TTC549 (cell line): ENCODE measurements around the gene APC2.
"Not testable (repeated sequence)": the region's sequence is repeated elsewhere in the genome, so short reads cannot be mapped to it uniquely, and the experiment has no call there.

Experiments
- FAIRE-seq: peaks from 2 replicates; lab custom pipeline; 2012; peaks lifted over from hg19 to GRCh38; lab: Jason Lieb, UNC

Gene APC2

DNA sequence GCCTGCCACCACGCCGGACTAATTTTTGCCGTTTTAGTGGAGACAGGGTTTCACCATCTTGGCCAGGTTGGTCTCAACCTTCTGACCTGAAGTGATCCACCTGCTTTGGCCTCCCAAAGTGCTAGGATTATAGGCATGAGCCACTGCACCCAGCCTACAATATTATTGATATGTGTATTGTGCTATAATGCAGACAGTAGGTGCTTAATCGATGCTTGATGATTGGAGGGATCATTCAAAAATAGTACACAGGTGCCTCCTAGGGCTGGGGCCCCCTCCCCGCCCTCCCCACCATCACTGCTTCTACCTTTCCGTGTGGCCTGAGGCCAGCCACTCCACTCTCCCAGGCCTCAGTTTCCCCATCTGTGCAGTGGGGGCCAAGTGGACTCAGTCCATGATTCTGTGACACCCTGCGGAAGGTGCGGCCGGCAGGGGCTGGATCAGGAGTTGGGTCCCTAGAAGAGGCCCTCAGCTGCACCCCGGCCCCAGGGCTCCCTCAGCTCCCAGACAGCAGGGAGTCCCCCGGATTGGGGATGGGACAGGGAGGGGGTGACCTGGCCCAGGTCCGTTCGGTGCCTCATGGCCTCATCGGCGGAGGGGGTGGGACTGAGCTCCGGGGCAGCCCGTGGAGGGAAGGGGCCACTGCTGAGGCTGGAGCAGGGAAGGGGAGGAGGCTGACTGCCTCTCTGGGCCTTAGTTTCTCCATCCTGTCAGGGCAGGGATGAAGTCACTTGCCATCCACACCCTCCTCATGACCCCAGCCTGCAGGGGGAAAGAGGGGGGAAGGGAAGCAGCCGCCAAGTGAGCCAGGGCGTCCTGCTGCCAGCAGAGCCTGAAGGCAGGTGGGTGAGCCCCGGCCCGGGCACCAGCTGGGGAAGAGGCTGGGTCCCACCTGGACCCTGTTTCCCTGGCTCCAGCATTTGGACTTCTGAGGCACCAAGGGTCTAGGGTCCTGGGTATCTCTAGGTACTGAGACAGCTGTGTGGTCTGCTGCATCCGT lies 61.7 kb downstream of the APC2 start:
- no peak for FAIRE-seq

DNA sequence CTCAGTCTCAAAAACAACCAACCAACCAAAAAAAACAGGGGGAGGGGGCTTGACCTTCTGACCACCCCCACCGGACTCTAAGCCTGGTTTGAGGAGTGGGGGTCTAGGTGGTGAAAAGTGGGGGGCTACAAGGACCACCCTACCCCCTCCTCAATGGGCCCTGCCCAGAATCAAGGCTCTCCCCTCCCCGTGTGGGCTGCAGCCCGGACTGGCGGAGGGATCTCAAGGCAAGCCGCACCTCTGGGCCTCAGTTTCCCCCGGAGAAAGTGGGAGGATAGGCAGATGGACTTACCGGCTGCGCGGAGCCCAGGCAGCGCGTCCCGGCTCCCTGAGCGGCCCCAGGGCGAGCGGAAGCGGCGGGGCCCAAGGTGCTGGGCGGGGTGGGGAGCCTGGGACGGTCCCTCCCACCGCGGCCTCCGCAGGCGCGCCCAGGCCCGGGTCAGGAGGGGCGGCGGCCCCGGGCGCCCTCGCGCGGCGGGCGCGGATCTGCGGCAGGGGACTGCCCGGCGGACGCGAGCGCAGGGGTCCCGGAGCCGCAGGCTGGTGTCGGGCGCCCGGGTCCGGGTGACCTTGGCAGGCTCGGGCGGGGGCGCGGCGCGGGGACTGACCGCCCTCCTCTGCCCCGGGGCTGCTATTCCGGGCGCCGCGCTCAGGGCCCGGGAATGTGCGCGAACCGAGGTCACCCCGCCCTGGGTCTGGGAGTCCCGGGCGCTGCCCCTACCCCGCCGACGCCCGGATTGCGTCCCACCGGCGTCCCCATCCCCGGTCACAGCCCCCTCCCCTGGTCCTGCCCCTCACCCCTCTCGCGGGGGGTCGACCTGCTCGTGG lies 63.0 kb downstream of the APC2 start, which contains the start of gene ADAMTSL5:
Gene ADAMTSL5, minus strand, starts transcription at position 349 of the 828 bp plus-strand sequence. CDS start 2,076 bp downstream, outside the sequence.
- no peak for FAIRE-seq

DNA sequence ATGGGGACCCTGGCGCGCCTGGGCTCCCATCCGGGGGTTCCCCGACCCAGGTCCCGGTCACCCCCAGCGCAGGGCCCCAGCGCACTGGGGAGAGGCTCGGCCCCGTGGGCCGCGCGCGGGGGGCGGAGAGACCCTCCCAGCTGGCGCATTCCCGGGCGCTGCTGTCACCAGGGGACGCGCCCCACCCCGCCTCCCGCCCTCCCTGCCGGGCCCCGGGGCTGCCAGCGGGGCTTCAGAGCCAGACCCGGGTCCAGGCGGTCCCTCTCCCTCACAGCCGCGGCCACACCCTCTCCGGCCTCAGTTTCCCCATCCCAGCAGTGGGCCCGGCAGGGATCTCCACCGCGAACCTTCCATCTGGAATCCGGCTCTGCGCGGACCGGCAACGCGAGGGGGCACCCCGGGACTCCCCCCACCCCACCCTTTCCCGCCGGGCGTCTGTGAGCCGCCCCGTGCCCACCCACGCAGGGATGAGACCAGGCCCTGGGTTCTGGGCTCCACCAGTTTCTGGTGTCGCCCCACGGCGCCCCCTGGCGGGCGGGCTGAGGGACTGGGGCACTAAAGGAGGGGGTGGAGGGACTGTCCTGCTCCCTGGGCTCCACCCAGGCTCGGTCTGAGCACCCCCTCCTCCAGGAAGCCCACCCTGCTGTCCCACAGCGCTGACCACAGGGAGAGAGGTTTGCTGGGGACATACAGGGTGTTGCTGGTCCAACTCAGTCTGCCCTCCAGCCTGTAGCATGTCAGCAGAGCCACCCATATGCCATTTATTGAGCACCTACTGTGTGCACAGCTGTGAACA lies 63.8 kb downstream of the APC2 start:
- FAIRE-seq = no peak

DNA sequence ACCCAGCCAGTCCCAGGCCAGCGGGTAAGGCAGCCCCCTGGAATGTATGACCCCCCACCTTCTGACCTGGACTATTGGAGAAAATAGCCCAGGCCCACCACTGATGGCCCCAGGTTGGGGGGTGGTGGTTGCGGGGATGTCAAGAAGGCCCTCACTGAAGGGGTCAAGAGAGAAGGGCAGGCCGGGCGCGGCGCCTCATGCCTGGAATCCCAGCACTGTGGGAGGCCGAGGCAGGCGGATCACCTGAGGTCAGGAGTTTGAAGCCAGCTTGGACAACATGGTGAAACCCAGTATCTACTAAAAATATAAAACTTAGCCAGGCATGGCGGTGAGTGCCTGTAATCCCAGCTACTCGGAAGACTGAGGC lies 64.4 kb downstream of the APC2 start:
- FAIRE-seq = no peak

DNA sequence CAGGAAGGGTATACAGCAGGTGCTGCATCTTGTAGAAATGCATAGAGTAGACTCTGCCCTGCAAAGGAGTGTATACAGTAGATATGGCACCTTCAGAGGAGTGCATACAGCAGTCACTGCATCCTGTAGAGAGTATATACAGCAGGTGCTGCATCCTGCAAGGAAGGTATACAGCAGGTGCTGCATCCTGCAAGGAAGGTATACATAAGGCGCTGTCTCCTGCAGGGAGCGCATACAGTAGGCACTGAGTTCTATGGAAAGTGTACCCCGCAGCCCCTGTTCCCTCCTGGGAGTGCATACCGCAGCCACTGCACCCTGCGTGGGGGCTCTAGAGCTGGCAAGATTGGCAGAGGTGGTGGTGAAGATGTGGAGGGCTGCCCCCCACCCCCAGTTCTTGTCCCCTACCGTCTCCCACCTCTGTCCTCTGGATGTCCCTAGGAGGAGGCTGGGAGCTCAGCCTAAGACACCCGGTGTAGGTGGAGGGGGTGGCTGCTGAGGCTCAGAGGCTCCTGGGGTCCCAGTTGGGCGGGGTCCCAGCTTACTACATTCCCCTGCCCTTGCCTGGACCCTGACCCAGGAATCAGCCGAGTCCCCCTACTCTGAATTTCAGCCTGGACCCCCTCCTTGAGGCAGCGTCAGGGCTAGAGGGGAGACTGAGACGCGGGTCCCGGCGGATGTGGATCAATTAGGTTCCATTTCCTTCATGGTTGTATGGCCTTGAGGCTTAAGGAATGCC lies 65.2 kb downstream of the APC2 start:
- FAIRE-seq = no peak

DNA sequence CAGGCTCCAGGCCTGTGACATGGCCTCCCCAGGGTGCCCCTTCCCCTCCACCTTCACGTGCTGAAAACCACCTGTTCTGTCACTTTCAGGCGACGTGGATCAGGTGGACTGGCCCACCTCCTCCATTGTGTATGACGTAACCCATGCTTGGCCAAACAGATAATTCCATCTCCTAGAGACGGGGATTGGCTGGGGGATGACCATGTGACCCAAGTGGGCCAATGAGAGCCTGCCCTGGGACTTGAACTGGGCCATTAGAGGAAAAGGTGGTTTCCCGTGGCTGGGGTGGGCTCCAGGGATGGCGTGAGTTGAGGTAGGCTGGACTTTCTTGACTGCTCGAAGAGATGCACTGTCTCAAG lies 66.5 kb downstream of the APC2 start:
- no peak for FAIRE-seq

DNA sequence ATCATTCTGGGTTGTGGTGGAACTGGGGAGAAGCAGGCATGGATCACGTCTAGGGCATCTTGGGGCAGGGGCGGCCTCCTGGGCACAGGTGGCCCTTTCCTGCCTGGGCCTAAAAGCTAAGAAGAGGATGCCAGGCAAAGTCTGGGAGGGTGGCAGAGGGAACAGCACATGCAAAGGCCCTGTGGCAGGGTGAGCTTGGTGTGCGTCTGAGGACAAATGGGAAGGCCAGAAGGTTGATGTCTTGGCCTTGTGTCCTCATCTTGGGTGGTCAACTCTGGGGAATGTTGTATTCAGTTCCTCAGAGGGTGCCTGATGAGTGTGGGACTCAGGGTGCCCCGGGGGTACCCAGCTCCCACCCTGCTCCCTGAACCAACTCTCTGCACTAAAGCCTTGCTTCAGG lies 68.5 kb downstream of the APC2 start:
- no peak for FAIRE-seq

DNA sequence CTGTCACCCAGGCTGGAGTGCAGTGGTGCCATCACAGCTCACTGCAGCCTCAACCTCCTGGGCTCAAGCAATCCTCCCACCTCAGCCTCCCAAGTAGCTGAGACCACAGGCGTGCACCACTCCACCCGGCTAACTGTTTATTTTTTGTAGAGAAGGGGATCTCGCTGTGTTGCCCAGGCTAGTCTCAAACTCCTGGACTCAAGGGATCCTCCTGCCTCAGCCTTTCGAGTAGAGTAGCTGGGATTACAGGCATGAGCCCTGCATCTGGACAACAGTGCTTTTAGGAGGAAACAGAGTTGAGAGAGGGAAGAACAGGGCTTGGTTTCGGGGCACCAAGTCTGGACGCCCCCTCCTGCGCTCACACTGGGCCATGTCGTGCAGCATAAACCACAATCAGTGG lies 69.9 kb downstream of the APC2 start:
- not testable (repeated sequence) for FAIRE-seq

DNA sequence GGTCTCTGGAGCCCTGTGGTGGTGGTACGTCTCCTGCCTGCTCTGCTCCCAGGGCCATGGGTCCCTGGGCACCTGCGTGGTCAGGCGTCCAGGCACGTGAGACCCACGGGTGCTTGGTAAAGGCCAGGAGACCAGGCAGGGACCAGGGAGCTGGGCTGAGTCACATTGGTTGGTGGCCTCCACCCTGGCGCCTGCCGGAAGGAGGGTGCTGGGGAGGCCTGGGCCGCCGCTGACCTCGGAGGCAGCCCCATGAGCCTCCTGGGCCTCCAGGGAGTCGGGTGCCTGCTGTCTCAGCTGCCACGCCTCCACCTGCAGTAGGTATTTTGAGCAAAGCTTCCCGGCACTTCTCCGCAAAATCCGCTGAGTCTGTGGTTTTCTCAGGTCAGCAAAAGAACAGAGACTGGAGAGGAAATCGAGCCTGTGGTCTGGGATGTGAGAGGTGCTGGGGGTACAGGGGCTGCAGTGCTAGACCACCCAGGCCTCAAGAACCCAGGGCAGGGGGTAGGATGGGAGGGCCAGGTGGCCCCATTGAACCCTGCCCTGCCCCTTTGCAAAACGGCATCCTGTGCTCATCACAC lies 70.4 kb downstream of the APC2 start:
- FAIRE-seq = no peak

DNA sequence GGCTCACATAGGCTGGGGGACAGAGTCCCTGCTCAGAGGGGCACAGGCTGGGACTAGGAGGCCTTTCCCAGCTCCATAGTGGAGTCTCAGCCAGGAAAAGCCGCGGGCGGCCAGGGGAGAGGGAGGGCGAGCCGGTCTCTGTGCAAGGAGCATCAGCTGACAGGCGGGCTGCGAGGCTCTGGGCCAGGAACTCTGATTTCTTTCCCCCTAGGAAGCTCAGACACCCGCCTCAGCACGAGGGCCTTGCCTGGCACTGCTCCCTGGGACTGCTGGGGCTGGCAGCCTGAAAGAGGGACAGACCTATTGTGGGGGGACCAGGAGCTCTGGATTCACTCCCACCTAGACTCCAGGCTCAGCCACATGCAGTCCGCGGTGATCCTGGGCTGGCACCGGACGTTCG lies 71.7 kb downstream of the APC2 start:
- FAIRE-seq = no peak

DNA sequence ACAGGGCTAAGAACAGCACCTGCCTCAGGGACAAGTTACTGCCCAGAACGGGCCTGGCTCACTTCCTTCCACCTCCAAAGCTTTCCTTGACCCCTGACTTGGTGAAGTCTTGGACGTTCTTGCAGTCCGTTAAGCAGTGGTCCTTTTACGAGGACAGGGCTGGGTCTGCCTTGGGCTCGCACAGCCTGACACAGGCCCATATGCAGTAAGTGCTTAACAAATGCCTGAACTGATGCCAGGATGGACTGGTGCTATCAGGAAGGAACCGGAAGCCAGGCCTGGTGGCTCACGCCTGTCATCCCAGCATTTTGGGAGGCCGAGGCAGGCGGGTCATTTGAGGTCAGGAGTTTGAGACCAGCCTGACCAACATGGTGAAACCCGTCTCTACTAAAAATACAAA lies 72.1 kb downstream of the APC2 start:
- FAIRE-seq = no peak

DNA sequence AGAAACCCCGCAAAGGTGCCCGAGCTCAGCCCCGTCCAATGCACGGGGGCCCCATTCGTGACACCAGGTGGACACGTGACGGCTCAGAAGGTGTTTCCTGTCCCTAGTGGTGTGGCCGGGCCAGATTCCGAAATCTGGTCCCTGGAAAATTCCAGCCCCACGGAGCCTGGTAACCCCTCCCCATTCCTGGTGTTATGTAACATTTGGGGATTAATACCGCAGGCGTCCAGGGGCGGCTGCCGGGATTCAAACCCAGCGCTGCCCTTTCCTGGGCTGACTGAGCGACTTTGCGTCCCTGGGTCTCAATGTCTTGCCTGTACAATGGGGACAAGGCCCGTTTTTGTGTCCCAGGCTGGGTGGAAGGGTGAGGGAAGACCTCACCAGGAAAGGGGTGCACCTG lies 72.9 kb downstream of the APC2 start:
- no peak for FAIRE-seq
